Measurements from ENCODE around the gene BRINP3.

Gene BRINP3

DNA sequence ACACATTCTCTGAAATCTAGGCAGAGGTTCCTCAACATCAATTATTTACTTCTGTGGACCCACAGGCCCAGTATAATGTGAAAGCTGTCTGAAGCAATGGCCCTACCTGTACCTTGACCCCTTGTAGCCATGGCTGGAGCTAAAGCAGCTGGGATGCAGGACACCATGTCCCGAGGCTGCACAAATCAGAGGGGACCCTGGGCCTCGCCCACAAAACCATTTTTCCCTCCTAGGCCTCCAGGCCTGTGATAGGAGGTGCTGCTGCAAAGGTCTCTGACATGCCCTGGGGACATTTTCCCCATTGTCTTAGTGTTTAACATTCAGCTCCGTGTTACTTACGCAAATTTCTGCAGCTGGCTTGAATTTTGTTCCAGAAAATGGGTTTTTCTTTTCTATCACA is 110.5 kb downstream of the BRINP3 start:
- in situ Hi-C loops (cut with MboI; ENCODE audit: low pct_unique_long_range_greater_than_20kb, low sequenced_read_pairs, unreplicated experiment), result no loop called here
- TF ChIP-seq, protein P1, sequence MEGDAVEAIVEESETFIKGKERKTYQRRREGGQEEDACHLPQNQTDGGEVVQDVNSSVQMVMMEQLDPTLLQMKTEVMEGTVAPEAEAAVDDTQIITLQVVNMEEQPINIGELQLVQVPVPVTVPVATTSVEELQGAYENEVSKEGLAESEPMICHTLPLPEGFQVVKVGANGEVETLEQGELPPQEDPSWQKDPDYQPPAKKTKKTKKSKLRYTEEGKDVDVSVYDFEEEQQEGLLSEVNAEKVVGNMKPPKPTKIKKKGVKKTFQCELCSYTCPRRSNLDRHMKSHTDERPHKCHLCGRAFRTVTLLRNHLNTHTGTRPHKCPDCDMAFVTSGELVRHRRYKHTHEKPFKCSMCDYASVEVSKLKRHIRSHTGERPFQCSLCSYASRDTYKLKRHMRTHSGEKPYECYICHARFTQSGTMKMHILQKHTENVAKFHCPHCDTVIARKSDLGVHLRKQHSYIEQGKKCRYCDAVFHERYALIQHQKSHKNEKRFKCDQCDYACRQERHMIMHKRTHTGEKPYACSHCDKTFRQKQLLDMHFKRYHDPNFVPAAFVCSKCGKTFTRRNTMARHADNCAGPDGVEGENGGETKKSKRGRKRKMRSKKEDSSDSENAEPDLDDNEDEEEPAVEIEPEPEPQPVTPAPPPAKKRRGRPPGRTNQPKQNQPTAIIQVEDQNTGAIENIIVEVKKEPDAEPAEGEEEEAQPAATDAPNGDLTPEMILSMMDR (IDR thresholded peaks at IDR 0.05; ENCODE audit: extremely low read depth, insufficient read depth, missing control alignments), result no peak
- DNase-seq (ENCODE audit: low spot score), result no peak

DNA sequence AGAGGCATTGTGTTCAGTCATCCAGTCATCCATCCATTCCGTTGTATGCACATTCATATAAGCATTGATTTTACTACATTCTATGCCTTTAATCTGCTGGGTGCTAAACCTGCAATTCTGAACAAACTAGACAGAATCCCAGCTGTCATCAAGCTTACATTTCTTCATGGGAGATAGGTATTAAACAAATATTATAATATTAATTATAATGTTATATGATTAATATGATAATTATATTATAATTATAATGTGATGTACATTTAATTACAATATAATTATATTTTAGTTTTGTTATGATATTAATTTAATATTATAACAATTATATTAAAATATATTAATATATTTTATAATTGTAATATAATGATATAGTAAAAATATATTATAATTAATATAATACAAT is 112.4 kb downstream of the BRINP3 start:
- in situ Hi-C loops (cut with MboI; ENCODE audit: low pct_unique_long_range_greater_than_20kb, low sequenced_read_pairs, unreplicated experiment), result no loop called here
- TF ChIP-seq, protein P1 (IDR thresholded peaks at IDR 0.05; ENCODE audit: extremely low read depth, insufficient read depth, missing control alignments), result no peak
- no peak for DNase-seq (ENCODE audit: low spot score)

DNA sequence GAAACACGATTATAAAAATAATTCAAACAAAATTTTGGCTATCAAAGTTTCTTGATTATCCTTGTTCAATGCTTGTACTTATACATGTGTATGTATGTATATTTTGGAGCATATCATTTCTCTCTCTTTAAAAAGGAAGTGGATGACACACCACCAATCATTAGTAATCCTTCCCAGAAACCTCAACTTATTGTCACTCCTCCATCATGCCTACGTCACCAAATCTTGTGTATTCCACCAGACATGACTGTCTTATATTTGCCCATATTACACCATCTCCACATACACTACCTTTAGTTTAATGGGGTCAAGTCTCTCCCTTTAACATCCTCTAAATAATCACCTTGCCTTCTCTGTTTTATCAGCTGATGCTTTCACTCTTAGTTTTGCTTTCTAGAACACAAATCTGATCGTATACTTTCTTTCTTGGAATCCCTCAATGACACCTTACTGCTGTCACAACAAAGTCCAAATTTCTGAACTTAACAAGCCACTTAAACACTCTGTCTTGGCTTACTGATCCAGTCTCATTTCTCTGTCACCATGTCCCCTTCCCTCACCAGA is 124.0 kb downstream of the BRINP3 start:
- in situ Hi-C loops (cut with MboI; ENCODE audit: low pct_unique_long_range_greater_than_20kb, low sequenced_read_pairs, unreplicated experiment), result no loop called here
- TF ChIP-seq, protein P1 (IDR thresholded peaks at IDR 0.05; ENCODE audit: extremely low read depth, insufficient read depth, missing control alignments), result no peak
- DNase-seq (ENCODE audit: low spot score), result no peak

DNA sequence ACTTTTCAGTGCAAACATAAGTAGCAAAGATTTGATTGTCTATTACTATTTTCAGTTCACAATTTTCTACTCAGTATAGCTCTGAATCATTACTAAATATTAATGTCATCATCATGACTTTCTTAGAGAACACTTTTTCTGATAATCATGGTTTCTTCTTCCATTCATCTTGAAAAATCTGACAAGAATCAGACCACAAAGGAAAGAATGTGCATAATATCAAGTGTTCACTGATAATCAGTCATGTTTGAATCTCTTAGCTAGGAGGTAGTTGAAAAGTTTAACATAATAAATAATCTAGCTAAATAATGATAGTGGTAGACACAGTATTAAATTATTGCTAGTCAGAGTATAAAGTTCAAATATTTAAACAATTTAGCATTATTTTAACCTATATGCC is 133.2 kb downstream of the BRINP3 start:
- in situ Hi-C loops (cut with MboI; ENCODE audit: low pct_unique_long_range_greater_than_20kb, low sequenced_read_pairs, unreplicated experiment), result no loop called here
- TF ChIP-seq, protein P1 (IDR thresholded peaks at IDR 0.05; ENCODE audit: extremely low read depth, insufficient read depth, missing control alignments), result no peak
- DNase-seq (ENCODE audit: low spot score), result no peak

DNA sequence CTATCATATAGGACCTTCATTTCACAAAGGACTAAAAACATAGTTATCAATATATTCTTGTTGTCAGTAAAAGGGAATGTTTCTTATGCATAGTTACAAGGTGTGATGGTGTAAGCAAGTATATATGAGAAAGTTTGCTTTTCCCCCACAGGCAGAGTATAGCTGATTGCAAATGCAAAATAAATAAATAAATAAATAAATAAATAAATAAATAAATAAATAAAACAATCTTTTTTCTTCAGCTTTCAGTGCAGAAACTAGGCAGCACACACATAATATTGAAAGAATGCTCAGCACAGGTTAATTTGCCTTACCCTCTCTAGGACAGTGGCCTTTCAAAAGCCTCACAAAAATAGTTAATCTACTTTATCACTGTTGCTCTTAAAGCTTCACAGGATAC is 138.8 kb downstream of the BRINP3 start:
- in situ Hi-C loops (cut with MboI; ENCODE audit: low pct_unique_long_range_greater_than_20kb, low sequenced_read_pairs, unreplicated experiment), result no loop called here
- TF ChIP-seq, protein P1 (IDR thresholded peaks at IDR 0.05; ENCODE audit: extremely low read depth, insufficient read depth, missing control alignments), result no peak
- DNase-seq (ENCODE audit: low spot score), result no peak

DNA sequence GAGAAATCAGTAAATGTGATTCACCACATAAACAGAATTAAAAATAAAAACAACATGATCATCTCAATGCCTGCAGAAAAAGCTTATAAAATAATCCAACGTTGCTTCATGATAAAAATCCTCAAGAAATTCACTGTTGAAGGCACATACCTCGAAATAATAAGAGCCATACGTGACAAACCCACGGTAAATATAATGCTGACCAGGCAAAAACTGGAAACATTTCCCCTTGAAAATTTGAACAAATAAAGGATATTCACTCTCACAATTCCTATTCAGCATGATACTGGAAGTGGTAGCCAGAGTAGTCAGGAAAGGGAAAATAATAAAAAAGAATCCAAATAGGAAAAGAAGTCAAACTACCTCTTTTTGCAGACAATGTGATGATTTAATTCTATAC is 148.8 kb downstream of the BRINP3 start:
- TF ChIP-seq, protein P1 (IDR thresholded peaks at IDR 0.05; ENCODE audit: extremely low read depth, insufficient read depth, missing control alignments), result no peak
- no peak for DNase-seq (ENCODE audit: low spot score)
- in situ Hi-C loops (cut with MboI; ENCODE audit: low pct_unique_long_range_greater_than_20kb, low sequenced_read_pairs, unreplicated experiment), result no loop called here

DNA sequence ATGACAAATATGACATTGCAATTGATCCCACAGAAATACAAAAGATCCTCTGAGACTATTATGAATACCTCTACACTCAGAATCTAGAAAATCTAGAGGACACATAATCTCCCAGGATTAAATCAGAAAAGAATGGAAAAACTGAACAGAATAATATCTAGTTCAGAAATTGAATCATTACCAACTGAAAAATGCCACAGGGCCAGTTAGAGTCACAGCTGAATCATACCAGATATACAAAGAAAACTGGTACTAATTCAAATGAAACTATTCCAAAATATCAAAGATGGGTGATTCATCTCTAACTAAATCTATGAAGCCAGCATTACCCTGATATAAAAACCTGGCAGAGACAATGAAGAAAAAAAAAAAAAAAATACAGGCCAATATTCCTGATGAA is 149.3 kb downstream of the BRINP3 start:
- in situ Hi-C loops (cut with MboI; ENCODE audit: low pct_unique_long_range_greater_than_20kb, low sequenced_read_pairs, unreplicated experiment), result no loop called here
- TF ChIP-seq, protein P1 (IDR thresholded peaks at IDR 0.05; ENCODE audit: extremely low read depth, insufficient read depth, missing control alignments), result no peak
- DNase-seq (ENCODE audit: low spot score), result no peak
